Neural cell (in vitro differentiated cells): ENCODE results near the gene RADIL.

ENCODE experiments used
- CTCF ChIP-seq: fragments of 450-650 bp; IDR thresholded peaks from 2 replicates; pipeline ENCODE4 v1.5.1; 2014; ENCODE audit warnings: antibody characterized with exemption, mild to moderate bottlenecking, moderate library complexity; ENCODE audit not compliant: poor library complexity, severe bottlenecking
- EP300 ChIP-seq: fragments of 450-650 bp; conservative IDR thresholded peaks from 2 replicates; pipeline ENCODE4 v1.6.1; 2014; ENCODE audit warnings: antibody characterized with exemption, mild to moderate bottlenecking, moderate library complexity; ENCODE audit not compliant: poor library complexity, severe bottlenecking
- EZH2 ChIP-seq: fragments of 200-600, 300-800 bp; shearing (Covaris generic), sonication (generic); IDR thresholded peaks from 2 replicates; pipeline ENCODE4 v1.6.1; 2014; ENCODE audit warnings: antibody characterized with exemption, low read length, borderline replicate concordance, mild to moderate bottlenecking; ENCODE audit not compliant: insufficient read depth, poor library complexity, severe bottlenecking
- MXI1 ChIP-seq: fragments of 450-650 bp; conservative IDR thresholded peaks from 2 replicates; pipeline ENCODE4 v1.6.1; 2014; ENCODE audit warnings: antibody characterized with exemption, mild to moderate bottlenecking; ENCODE audit not compliant: poor library complexity, severe bottlenecking
- POLR2AphosphoS5 ChIP-seq: IDR thresholded peaks from 2 replicates; pipeline ENCODE4 v1.6.1; 2012
- RAD21 ChIP-seq: fragments of 450-650 bp; conservative IDR thresholded peaks from 2 replicates; pipeline ENCODE4 v1.6.1; 2014; ENCODE audit warnings: antibody characterized with exemption, mild to moderate bottlenecking, moderate library complexity
- SMC3 ChIP-seq: fragments of 450-650 bp; conservative IDR thresholded peaks from 2 replicates; pipeline ENCODE4 v1.6.1; 2014; ENCODE audit warnings: antibody characterized with exemption, mild to moderate bottlenecking, moderate library complexity; ENCODE audit not compliant: poor library complexity
- TAF1 ChIP-seq: IDR thresholded peaks from 2 replicates; pipeline ENCODE4 v1.6.1; 2012; ENCODE audit warnings: low read depth
- TF ChIP-seq, protein P1 (sequence below): IDR thresholded peaks from 2 replicates; pipeline ENCODE4 v1.6.1; 2012; ENCODE audit warnings: borderline replicate concordance

DNA sequence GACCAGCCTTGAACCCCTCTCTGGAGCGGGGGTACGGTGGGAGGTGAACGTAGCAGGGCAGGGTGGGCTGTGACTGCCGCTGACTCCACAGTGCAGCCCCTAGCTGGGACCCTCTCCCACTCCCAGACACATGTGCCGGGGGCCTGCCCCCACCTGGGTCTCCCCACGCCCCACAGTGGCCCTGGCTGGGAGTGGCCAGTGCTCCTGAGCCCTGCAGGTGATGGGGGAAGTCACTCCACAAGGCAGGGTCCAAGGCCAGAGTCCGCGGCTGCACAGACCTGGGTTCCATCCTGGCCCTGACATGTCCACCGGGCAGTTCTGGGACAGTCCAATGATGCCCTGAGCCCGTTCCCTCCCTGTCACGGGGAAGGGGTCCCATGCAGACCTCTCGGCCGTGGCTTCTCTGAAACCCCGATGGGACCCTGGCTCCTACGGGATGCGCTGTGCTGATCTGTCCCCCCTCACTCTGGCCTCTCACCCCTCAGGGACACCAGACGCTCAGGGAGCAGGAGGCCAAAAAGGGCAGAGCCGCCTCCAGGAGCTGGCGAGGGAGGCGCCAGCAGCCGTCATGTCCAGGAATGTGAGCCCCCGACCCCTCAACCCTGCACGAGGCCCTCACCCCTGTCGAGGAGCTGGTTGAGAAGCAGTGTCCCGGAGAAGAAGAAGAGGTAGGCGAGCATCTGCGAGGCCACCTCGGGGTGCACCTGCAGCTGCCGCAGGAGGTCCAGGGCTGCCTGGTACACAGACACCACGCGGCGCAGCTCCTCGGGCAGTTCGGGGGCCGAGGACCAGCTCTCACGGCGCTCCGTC lies 67.7 kb downstream of the RADIL start:
- TF ChIP-seq EZH2, result no peak
- TF ChIP-seq CTCF, result no peak
- TF ChIP-seq POLR2AphosphoS5, result no peak
- TF ChIP-seq SMC3, result no peak
- TF ChIP-seq MXI1, result no peak
- TF ChIP-seq RAD21, result no peak
- TF ChIP-seq EP300, result no peak
- TF ChIP-seq TAF1, result no peak
- TF ChIP-seq, protein P1, sequence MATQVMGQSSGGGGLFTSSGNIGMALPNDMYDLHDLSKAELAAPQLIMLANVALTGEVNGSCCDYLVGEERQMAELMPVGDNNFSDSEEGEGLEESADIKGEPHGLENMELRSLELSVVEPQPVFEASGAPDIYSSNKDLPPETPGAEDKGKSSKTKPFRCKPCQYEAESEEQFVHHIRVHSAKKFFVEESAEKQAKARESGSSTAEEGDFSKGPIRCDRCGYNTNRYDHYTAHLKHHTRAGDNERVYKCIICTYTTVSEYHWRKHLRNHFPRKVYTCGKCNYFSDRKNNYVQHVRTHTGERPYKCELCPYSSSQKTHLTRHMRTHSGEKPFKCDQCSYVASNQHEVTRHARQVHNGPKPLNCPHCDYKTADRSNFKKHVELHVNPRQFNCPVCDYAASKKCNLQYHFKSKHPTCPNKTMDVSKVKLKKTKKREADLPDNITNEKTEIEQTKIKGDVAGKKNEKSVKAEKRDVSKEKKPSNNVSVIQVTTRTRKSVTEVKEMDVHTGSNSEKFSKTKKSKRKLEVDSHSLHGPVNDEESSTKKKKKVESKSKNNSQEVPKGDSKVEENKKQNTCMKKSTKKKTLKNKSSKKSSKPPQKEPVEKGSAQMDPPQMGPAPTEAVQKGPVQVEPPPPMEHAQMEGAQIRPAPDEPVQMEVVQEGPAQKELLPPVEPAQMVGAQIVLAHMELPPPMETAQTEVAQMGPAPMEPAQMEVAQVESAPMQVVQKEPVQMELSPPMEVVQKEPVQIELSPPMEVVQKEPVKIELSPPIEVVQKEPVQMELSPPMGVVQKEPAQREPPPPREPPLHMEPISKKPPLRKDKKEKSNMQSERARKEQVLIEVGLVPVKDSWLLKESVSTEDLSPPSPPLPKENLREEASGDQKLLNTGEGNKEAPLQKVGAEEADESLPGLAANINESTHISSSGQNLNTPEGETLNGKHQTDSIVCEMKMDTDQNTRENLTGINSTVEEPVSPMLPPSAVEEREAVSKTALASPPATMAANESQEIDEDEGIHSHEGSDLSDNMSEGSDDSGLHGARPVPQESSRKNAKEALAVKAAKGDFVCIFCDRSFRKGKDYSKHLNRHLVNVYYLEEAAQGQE, result no peak
